ENCODE data around the gene ABCB1. TPM values are rescaled to one million over a fixed set of nuclear protein-coding genes. Genes with fewer than 3 reads are reported as not detected.

The ABCB1 gene
- total and polyA plus RNA-seq, 2 donors (not counting 3 experiments of a cell fraction or from before 2014, with no cell fraction given), result 7.1 to 7.5 TPM

DNA sequence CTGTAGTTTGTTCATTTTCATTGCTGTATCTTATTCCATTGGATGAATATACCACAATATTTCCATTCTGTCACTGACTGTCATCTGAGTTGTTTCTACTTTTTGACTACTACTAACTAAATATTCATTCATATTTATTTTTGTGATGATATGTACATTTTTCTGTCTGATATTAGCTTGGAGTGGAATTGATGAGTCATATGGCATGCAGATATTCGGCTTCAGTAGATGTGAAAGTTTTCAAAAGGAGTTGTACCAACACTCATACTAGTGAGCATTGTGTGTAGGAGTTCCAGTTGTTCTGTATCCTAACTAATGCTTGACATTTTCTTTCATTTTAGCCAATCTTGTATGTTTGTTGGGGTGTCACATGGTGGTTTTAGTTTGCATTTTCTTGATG lies 35.2 kb upstream of the ABCB1 start:
- Histone ChIP-seq H3K79me2 (ENCODE audit: control insufficient read depth, insufficient read depth, low read length) (no peaks in the 10 kb centered on the region), H3K4me1 (ENCODE audit: control insufficient read depth, extremely low read depth, insufficient read depth, low read length) (no peaks in the 10 kb centered on the region), H3K9me1 (replicated peaks; ENCODE audit: control insufficient read depth, extremely low read depth, insufficient read depth, low read length) (no peaks in the 10 kb centered on the region), H3K4me2 (ENCODE audit: insufficient read depth, low read length) (no peak overlapping the region), H2AFZ (ENCODE audit: low read depth, low read length) (no peak overlapping the region), H3K27ac (ENCODE audit: insufficient read depth, low read depth, low read length) (no peak overlapping the region), H3K9me3 (replicated peaks; ENCODE audit: control insufficient read depth, insufficient read depth, low read length) (no peaks in the 10 kb centered on the region), H3K4me3 (replicated peaks in 1 of 3; ENCODE audit: insufficient read depth in 1 of 3, low read depth in 1 of 3, low read length in 3 of 3) (no peak overlapping the region), H3K36me3 (ENCODE audit: control insufficient read depth in 2 of 2, extremely low read depth in 1 of 2, insufficient read depth in 2 of 2, low read length in 2 of 2) (no peaks in the 10 kb centered on the region), H3K27me3 (ENCODE audit: control insufficient read depth in 2 of 2, insufficient read depth in 2 of 2, low read length in 2 of 2) (no peaks in the 10 kb centered on the region), H4K20me1 (replicated peaks; ENCODE audit: control insufficient read depth, extremely low read depth, insufficient read depth, low read length) (no peaks in the 10 kb centered on the region), H3K9ac (replicated peaks; ENCODE audit: extremely low read depth, insufficient read depth, low read length) (no peak overlapping the region)
- intact Hi-C loops (cut with micrococcal nuclease), result no loop called here
- TF ChIP-seq GATA2 (IDR thresholded peaks at IDR 0.05; ENCODE audit: insufficient read depth, insufficient read length, low read depth, low read length) (no peak), POLR2A (IDR thresholded peaks at IDR 0.05; ENCODE audit: low read depth, low read length) (no peak), JUN (IDR thresholded peaks at IDR 0.05; ENCODE audit: borderline replicate concordance, insufficient read depth, insufficient read length, low read depth) (no peak), EZH2 (IDR thresholded peaks at IDR 0.05; ENCODE audit: borderline replicate concordance, low read depth, low read length, severe bottlenecking) (no peak), MYC (IDR thresholded peaks at IDR 0.05; ENCODE audit: low read depth, low read length) (no peak), FOS (IDR thresholded peaks at IDR 0.05; ENCODE audit: borderline replicate concordance, insufficient read depth, low read length) (no peak)
- TF ChIP-seq, protein P1, sequence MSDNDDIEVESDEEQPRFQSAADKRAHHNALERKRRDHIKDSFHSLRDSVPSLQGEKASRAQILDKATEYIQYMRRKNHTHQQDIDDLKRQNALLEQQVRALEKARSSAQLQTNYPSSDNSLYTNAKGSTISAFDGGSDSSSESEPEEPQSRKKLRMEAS (IDR thresholded peaks at IDR 0.05; ENCODE audit: insufficient read depth, insufficient read length), result no peak
- DNase-seq (ENCODE audit: low read depth, low spot score) (no peak), FAIRE-seq (no peak)
- ChIA-PET POLR2A (no interaction called here), CTCF (no interaction called here)
- dilution Hi-C loops (cut with MboI; ENCODE audit: extremely low pct_ligation_motif_present, low sequenced_read_pairs), result no loop called here
- no TSS peak for BruUV-seq (replicated peaks)
